ENCODE results near the gene INPP5A. TPM values are rescaled to one million over a fixed set of nuclear protein-coding genes. Genes with fewer than 3 reads are reported as not detected.

INPP5A gene
- total and polyA plus RNA-seq, 4 donors: 37.7 to 112 (median 54.9) TPM

DNA sequence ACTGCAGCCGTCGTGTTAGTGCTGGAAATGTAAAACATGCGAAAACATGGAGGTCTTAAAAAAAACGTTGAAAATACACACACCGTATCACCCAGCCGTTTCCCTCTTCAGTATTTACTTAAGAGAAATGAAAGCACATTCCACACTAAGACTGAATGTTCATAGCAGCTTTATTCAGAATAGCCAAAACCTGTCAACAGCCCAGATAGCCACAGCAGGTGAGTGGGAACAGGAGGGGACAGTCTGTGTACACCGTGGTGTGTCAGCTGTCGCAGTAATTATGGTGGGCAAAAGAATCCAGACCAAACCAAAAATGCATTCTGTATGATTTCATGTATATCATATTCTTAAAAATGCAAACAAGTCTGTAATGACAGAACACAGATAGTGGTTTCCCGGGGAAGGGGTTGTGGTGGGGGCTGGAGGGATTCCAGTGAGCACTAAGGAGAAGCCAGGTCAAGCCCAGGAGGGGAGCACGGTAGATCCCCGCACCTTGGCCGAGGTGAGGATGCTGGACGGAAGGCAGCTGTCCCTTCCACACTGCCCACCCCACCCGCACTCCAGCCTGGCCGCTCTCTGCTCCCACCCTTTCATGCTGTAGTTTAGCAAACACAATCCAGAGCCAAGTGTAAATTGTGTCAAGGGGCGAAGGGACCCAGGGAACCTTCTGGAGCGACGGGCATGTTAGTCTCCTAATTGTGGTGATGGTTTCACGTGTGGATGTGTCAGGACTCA lies 124.8 kb downstream of the INPP5A start:
- intact Hi-C loops (cut with DNase I): no loop called here
- peak in 1 of 2 donors; percentile 55 for DNase-seq
- H3K36me3 ChIP-seq (ENCODE audit: control insufficient read depth in 1 of 2, insufficient read depth in 2 of 2, low read length in 1 of 2): no peaks in the 10 kb centered on the region
- no peaks in the 10 kb centered on the region for H3K4me1 ChIP-seq (ENCODE audit: control insufficient read depth in 1 of 2, insufficient read depth in 2 of 2, low read length in 2 of 2)
- H3K4me3 ChIP-seq (ENCODE audit: low read length in 2 of 2): no peak overlapping the region
- 78 to 81% methylated on average over 19 of the region's 19 CpGs for WGBS, 2 donors
- H3K27ac ChIP-seq (ENCODE audit: low read depth in 1 of 2, low read length in 2 of 2): no peak overlapping the region
- H3K9me3 ChIP-seq (ENCODE audit: control insufficient read depth, low read length): no peaks in the 10 kb centered on the region
- no peaks in the 10 kb centered on the region for H3K27me3 ChIP-seq (ENCODE audit: control insufficient read depth in 1 of 2, insufficient read depth in 2 of 2, low read length in 1 of 2)
- ATAC-seq (ENCODE audit: low FRiP score): no peak

DNA sequence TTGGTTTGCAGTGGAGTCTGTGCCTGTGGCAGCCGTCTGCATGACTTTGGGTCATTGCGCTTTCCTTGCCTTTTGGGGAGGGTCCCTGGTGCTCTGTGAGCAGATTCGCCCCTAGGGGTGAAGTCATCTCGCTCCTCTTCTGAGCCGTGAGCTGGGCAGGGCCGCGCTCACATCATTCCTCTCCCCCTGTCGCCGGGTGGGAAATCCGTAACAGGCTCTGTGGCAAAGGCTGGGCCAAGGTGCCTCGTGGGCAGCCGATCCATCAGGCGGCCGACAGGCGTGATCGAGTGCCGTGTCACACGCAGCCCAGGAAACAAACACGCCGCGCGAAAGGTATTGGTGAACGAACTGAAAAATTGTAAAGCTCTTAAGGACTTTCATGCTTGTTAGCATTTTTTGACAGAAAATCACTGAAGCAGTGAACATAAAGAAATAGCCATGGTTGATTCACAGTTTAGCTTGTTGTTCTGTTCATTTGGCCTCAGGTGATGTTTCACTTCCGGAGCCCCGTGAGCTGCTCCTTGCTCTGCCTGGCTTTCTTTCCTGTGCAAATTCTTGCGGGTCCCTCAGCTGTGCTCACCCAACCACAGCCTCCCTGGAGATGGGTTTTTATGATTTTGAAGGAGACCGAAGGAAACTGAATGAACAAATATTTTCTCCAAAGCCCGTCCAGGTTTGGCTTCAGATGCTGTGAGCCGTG lies 126.2 kb downstream of the INPP5A start:
- Histone ChIP-seq H3K9me3 (ENCODE audit: control insufficient read depth, low read length) (no peaks in the 10 kb centered on the region), H3K27me3 (ENCODE audit: control insufficient read depth in 1 of 2, insufficient read depth in 2 of 2, low read length in 1 of 2) (no peaks in the 10 kb centered on the region), H3K36me3 (ENCODE audit: control insufficient read depth in 1 of 2, insufficient read depth in 2 of 2, low read length in 1 of 2) (no peaks in the 10 kb centered on the region), H3K27ac (ENCODE audit: low read depth in 1 of 2, low read length in 2 of 2) (no peak overlapping the region), H3K4me1 (ENCODE audit: control insufficient read depth in 1 of 2, insufficient read depth in 2 of 2, low read length in 2 of 2) (no peaks in the 10 kb centered on the region), H3K4me3 (ENCODE audit: low read length in 2 of 2) (no peak overlapping the region)
- DNase-seq (peak in 1 of 2 donors; percentile 62), ATAC-seq (ENCODE audit: low FRiP score) (no peak)
- WGBS, 2 donors: 93 to 95% methylated on average over 29 of the region's 29 CpGs
- intact Hi-C loops (cut with DNase I): no loop called here

DNA sequence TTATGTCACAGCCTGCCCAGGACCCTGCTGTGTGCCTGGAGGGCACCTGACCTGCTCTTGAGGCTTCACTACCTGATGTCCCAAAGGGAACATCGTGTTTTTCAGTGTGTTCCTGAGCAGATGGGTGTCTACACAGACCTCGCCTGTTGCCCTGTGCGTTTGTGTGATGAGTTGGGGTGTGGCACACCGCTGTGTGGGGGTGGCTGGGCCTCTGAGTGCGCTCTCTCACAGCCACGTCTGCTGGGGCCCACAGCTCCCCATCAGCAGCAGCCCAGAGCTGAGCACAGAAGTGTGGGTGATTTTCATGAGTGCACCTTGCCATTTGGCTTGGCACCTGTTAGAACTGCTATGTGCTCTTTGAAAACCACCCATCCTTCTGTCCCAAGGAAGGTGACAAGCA lies 126.8 kb downstream of the INPP5A start:
- Histone ChIP-seq H3K4me1 (ENCODE audit: control insufficient read depth in 1 of 2, insufficient read depth in 2 of 2, low read length in 2 of 2) (no peaks in the 10 kb centered on the region), H3K36me3 (ENCODE audit: control insufficient read depth in 1 of 2, insufficient read depth in 2 of 2, low read length in 1 of 2) (no peaks in the 10 kb centered on the region), H3K9me3 (ENCODE audit: control insufficient read depth, low read length) (no peaks in the 10 kb centered on the region), H3K27ac (ENCODE audit: low read depth in 1 of 2, low read length in 2 of 2) (no peak overlapping the region), H3K27me3 (ENCODE audit: control insufficient read depth in 1 of 2, insufficient read depth in 2 of 2, low read length in 1 of 2) (no peaks in the 10 kb centered on the region), H3K4me3 (ENCODE audit: low read length in 2 of 2) (no peak overlapping the region)
- WGBS, 2 donors: 87% methylated on average over 6 of the region's 6 CpGs
- ATAC-seq (ENCODE audit: low FRiP score) (no peak), DNase-seq (peak in 1 of 2 donors; percentile 27)
- intact Hi-C loops (cut with DNase I): no loop called here

DNA sequence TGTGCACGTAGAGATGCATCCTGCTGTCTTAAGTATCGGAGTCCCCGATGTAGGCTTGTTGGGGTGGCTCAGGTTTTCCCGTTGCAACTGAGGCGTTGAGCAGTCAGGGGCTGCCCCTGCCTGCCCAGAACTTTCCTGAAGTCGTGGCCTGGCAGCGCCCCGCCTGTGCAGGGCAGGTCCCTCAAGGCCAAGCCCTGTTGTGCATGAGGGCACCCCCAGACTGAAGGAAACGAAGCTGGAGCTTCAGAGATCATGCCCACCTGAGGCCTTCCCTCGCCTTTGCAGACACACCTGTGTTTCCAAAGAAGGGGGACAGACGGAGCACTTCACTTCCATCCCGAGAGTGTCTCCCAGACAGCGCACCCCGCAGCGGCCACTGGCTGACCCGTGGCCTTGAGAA lies 127.3 kb downstream of the INPP5A start:
- H3K4me3 ChIP-seq (ENCODE audit: low read length in 2 of 2): no peak overlapping the region
- H3K27me3 ChIP-seq (ENCODE audit: control insufficient read depth in 1 of 2, insufficient read depth in 2 of 2, low read length in 1 of 2): no peaks in the 10 kb centered on the region
- intact Hi-C loops (cut with DNase I): no loop called here
- no peaks in the 10 kb centered on the region for H3K9me3 ChIP-seq (ENCODE audit: control insufficient read depth, low read length)
- DNase-seq (peak in 1 of 2 donors; percentile 49), ATAC-seq (ENCODE audit: low FRiP score) (no peak)
- H3K36me3 ChIP-seq (ENCODE audit: control insufficient read depth in 1 of 2, insufficient read depth in 2 of 2, low read length in 1 of 2): no peaks in the 10 kb centered on the region
- no peak overlapping the region for H3K27ac ChIP-seq (ENCODE audit: low read depth in 1 of 2, low read length in 2 of 2)
- 95 to 96% methylated on average over 16 of the region's 16 CpGs for WGBS, 2 donors
- H3K4me1 ChIP-seq (ENCODE audit: control insufficient read depth in 1 of 2, insufficient read depth in 2 of 2, low read length in 2 of 2): no peaks in the 10 kb centered on the region

DNA sequence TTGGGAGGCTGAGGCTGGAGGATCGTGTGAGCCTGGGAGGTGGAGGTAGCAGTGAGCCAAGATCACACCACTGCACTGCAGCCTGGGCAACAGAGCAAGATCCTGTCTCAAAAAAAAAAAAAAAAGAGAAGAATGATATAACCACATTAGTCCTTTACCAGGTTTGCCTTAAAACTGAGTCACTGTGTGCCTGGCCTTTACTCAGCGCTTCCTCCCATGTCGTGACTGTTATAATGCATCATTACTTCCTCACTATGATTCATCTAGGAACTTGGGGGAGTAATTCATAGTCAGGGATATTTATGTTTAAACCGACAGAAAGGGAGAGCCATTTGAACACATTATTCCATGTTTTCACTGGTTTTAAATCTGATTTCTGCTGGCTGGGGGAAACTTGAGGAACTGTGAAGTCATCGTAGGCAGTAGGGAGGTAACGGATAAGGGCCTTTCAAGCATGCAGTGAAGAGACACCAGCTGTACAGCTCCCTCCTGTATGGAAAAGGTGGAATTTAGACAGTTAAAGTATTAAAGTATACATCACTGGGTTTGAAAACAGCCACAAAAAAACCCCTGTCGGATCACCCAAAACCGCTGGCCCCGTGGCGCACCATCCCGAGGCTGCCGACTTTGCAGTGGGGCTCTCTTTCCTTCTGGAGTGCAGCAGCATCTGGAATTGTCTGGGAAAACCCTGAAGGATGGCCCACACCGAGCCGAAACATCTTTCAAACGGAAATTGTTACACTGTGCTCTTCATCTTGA lies 128.5 kb downstream of the INPP5A start:
- ATAC-seq (ENCODE audit: low FRiP score): no peak

DNA sequence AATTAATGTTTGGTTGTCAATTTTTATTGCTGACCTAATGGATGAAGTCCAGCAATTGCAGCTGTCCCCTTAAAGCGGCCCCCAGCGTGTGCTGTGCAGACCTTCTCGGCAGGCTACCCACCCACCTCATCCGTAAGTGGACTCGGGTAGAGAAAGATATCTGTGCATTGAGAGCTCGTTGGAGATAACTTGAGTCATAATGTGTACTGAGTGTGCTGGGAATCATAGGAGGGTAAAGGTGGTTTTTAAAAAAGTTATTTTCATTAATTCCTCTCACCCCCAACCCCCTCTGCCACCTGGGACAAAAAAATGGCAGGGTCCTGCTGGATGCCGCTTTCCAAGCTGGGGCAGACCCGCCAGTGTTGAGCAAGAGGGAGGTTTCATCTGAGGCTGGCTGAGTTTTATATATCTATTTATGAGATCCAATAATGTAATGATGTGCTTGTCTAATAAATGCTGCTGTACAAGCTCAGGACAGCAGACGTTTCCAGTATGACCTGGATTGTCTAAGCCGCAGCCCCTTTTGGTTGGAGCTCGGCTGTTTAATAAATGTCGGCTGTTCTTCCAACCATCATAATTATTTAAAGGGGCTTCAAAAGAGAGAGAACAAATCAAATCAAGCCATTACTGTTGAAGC lies 129.2 kb downstream of the INPP5A start:
- H3K27me3 ChIP-seq (ENCODE audit: control insufficient read depth in 1 of 2, insufficient read depth in 2 of 2, low read length in 1 of 2): no peaks in the 10 kb centered on the region
- DNase-seq: no peak
- no peaks in the 10 kb centered on the region for H3K4me1 ChIP-seq (ENCODE audit: control insufficient read depth in 1 of 2, insufficient read depth in 2 of 2, low read length in 2 of 2)
- 89 to 93% methylated on average over 12 of the region's 12 CpGs for WGBS, 2 donors
- H3K27ac ChIP-seq (ENCODE audit: low read depth in 1 of 2, low read length in 2 of 2): no peak overlapping the region
- intact Hi-C loops (cut with DNase I): no loop called here
- H3K9me3 ChIP-seq (ENCODE audit: control insufficient read depth, low read length): no peaks in the 10 kb centered on the region
- ATAC-seq (ENCODE audit: low FRiP score): no peak
- no peak overlapping the region for H3K4me3 ChIP-seq (ENCODE audit: low read length in 2 of 2)
- H3K36me3 ChIP-seq (ENCODE audit: control insufficient read depth in 1 of 2, insufficient read depth in 2 of 2, low read length in 1 of 2): no peaks in the 10 kb centered on the region

More for the DNA sequence above, 128.5 kb downstream of the INPP5A start:
- H3K36me3 ChIP-seq (ENCODE audit: control insufficient read depth in 1 of 2, insufficient read depth in 2 of 2, low read length in 1 of 2): no peaks in the 10 kb centered on the region
- no peaks in the 10 kb centered on the region for H3K4me1 ChIP-seq (ENCODE audit: control insufficient read depth in 1 of 2, insufficient read depth in 2 of 2, low read length in 2 of 2)
- WGBS, 2 donors: 83 to 86% methylated on average over 15 of the region's 15 CpGs
- no peak overlapping the region for H3K27ac ChIP-seq (ENCODE audit: low read depth in 1 of 2, low read length in 2 of 2)
- peak in 1 of 2 donors; percentile 20 for DNase-seq
- H3K4me3 ChIP-seq (ENCODE audit: low read length in 2 of 2): no peak overlapping the region
- no peaks in the 10 kb centered on the region for H3K9me3 ChIP-seq (ENCODE audit: control insufficient read depth, low read length)
- no peaks in the 10 kb centered on the region for H3K27me3 ChIP-seq (ENCODE audit: control insufficient read depth in 1 of 2, insufficient read depth in 2 of 2, low read length in 1 of 2)
- intact Hi-C loops (cut with DNase I): no loop called here

DNA sequence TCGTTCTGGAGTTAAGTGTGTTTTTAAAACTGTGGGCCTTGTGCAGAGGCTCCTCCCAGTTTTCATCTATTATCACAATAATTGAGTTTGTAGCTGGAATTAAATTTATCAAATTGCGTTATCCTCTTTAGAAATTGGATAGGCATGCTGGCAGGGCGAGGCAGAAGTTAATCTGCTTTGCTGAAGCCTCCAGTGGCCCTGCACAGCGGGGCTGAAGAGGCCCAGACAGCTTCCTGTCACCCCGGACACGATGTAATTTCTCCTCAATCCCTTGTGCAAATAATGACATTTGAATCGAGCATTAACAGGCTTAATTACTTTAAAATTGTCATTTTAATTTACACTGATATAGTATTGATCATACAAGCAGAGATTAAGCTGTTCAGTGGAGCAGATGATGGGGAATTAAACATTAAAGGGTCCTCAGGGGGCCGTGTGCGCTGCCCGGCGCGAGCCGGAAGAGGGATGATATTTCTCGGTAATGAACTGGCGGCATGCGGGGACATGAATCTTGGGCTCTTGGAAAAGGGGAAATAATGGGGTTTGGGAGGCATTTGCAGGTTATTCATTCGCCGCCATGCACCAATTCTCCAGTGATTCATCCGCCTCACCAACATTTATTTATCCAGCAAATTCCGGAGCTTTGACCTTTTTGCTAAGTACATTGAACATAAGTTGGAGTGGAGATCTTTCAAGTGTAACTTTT lies 129.9 kb downstream of the INPP5A start:
- no peak overlapping the region for H3K4me3 ChIP-seq (ENCODE audit: low read length in 2 of 2)
- H3K4me1 ChIP-seq (ENCODE audit: control insufficient read depth in 1 of 2, insufficient read depth in 2 of 2, low read length in 2 of 2): no peaks in the 10 kb centered on the region
- H3K9me3 ChIP-seq (ENCODE audit: control insufficient read depth, low read length): no peaks in the 10 kb centered on the region
- no peak for ATAC-seq (ENCODE audit: low FRiP score)
- intact Hi-C loops (cut with DNase I): no loop called here
- H3K27ac ChIP-seq (ENCODE audit: low read depth in 1 of 2, low read length in 2 of 2): no peak overlapping the region
- peak in 1 of 2 donors; percentile 21 for DNase-seq
- WGBS, 2 donors: 82 to 86% methylated on average over 20 of the region's 20 CpGs
- H3K27me3 ChIP-seq (ENCODE audit: control insufficient read depth in 1 of 2, insufficient read depth in 2 of 2, low read length in 1 of 2): no peaks in the 10 kb centered on the region
- no peaks in the 10 kb centered on the region for H3K36me3 ChIP-seq (ENCODE audit: control insufficient read depth in 1 of 2, insufficient read depth in 2 of 2, low read length in 1 of 2)

DNA sequence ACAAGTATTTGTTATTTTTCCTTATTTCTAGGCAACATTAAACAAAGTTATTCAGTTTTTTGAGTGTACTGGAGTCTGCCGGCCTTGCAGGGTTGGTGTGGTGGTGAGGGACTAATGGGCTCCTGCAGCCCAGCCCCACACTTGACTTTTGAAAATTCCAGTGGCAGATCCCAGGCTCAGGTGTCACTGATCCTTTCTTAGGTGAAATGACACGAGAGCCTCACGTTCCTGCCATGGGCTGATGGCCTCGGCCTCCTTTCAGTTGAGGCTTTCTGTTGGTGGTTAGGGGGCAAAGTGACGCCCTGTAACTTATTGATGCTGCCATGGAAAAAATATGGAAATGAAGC lies 130.4 kb downstream of the INPP5A start:
- intact Hi-C loops (cut with DNase I): no loop called here
- 80 to 82% methylated on average over 5 of the region's 5 CpGs for WGBS, 2 donors
- H3K9me3 ChIP-seq (ENCODE audit: control insufficient read depth, low read length): no peaks in the 10 kb centered on the region
- H3K27ac ChIP-seq (ENCODE audit: low read depth in 1 of 2, low read length in 2 of 2): no peak overlapping the region
- DNase-seq (peak in 1 of 2 donors; percentile 38), ATAC-seq (ENCODE audit: low FRiP score) (no peak)
- H3K4me1 ChIP-seq (ENCODE audit: control insufficient read depth in 1 of 2, insufficient read depth in 2 of 2, low read length in 2 of 2): no peaks in the 10 kb centered on the region
- no peak overlapping the region for H3K4me3 ChIP-seq (ENCODE audit: low read length in 2 of 2)
- H3K36me3 ChIP-seq (ENCODE audit: control insufficient read depth in 1 of 2, insufficient read depth in 2 of 2, low read length in 1 of 2): no peaks in the 10 kb centered on the region
- no peaks in the 10 kb centered on the region for H3K27me3 ChIP-seq (ENCODE audit: control insufficient read depth in 1 of 2, insufficient read depth in 2 of 2, low read length in 1 of 2)

Measured in aorta (tissue), 5 donors.